ENCODE results near the gene DEFB132. TPM values are rescaled to one million over a fixed set of nuclear protein-coding genes. Genes with fewer than 3 reads are reported as not detected.

The DEFB132 gene
- total and polyA plus RNA-seq, 8 donors = not detected

GRCh38 chr20:309841-310644, 52.5 kb downstream of the DEFB132 start:
- Histone ChIP-seq H3K4me1 (peaks cover 0 to 22% of the 10 kb centered on the region in 2 donors), H3K9me3 (no peaks in the 10 kb centered on the region), H3K4me3 (peak overlapping the region; percentile 36 to 42), H3K27me3 (no peaks in the 10 kb centered on the region), H3K36me3 (no peaks in the 10 kb centered on the region), H3K27ac (peak overlapping the region; percentile 86 to 94)
- ATAC-seq (peak; percentile 98), DNase-seq (peak; percentile 94 to 100 (median 98))
- intact Hi-C loops (cut with DNase I) = no loop called here
- TF ChIP-seq, protein P1, sequence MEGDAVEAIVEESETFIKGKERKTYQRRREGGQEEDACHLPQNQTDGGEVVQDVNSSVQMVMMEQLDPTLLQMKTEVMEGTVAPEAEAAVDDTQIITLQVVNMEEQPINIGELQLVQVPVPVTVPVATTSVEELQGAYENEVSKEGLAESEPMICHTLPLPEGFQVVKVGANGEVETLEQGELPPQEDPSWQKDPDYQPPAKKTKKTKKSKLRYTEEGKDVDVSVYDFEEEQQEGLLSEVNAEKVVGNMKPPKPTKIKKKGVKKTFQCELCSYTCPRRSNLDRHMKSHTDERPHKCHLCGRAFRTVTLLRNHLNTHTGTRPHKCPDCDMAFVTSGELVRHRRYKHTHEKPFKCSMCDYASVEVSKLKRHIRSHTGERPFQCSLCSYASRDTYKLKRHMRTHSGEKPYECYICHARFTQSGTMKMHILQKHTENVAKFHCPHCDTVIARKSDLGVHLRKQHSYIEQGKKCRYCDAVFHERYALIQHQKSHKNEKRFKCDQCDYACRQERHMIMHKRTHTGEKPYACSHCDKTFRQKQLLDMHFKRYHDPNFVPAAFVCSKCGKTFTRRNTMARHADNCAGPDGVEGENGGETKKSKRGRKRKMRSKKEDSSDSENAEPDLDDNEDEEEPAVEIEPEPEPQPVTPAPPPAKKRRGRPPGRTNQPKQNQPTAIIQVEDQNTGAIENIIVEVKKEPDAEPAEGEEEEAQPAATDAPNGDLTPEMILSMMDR (IDR thresholded peaks at IDR 0.05) = no peak

DNA sequence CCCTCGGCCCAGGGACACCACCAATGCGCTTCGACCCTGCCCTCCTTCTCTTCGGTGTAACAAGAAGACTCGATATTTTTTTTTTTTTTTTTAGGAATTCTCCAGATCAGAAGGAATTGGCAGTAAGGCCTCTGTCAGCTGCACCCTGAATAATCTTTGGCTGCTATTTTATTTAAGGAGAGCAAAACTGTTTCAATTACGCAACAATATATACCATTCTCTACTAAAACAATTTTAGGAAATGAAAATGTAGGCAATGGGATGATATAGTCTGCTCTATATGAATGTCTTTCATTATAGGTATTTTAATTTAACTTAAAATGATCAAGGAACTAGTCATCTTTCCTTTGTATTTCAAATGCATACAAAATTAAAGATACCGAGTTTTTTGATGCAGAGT, 53.1 kb downstream of the DEFB132 start:
- TF ChIP-seq, protein P1 (IDR thresholded peaks at IDR 0.05) = no peak
- H3K9me3 ChIP-seq = no peaks in the 10 kb centered on the region
- intact Hi-C loops (cut with DNase I) = no loop called here
- no peaks in the 10 kb centered on the region for H3K27me3 ChIP-seq
- DNase-seq (no peak), ATAC-seq (no peak)
- H3K4me1 ChIP-seq = peaks cover 0 to 22% of the 10 kb centered on the region in 2 donors
- H3K4me3 ChIP-seq = peak overlapping the region in 1 of 2 donors; percentile 36
- H3K27ac ChIP-seq = peak overlapping the region; percentile 86 to 94
- no peaks in the 10 kb centered on the region for H3K36me3 ChIP-seq

Other genes starting within 250 kb of the DEFB132 start
- not detected for gene DEFB125, start 170.1 kb upstream of the DEFB132 start, total RNA-seq
- gene DEFB125, start 170.1 kb upstream of the DEFB132 start, polyA plus RNA-seq (ENCODE audit: insufficient read length in 6 of 6) = not detected
- gene DEFB126, start 115.1 kb upstream of the DEFB132 start, total RNA-seq = not detected
- gene DEFB126, start 115.1 kb upstream of the DEFB132 start, polyA plus RNA-seq (ENCODE audit: insufficient read length in 6 of 6) = not detected
- gene DEFB127, start 100.3 kb upstream of the DEFB132 start, total RNA-seq = not detected
- not detected for gene DEFB127, start 100.3 kb upstream of the DEFB132 start, polyA plus RNA-seq (ENCODE audit: insufficient read length in 6 of 6)
- gene DEFB128, start 68.0 kb upstream of the DEFB132 start, total RNA-seq = not detected
- not detected for gene DEFB128, start 68.0 kb upstream of the DEFB132 start, polyA plus RNA-seq (ENCODE audit: insufficient read length in 6 of 6)
- gene DEFB129, start 30.5 kb upstream of the DEFB132 start, total RNA-seq = not detected
- not detected for gene DEFB129, start 30.5 kb upstream of the DEFB132 start, polyA plus RNA-seq (ENCODE audit: insufficient read length in 6 of 6)
- 1 to 10 TPM; 6.9 to 8.3 TPM for gene C20orf96, start 33.0 kb downstream of the DEFB132 start, total RNA-seq
- 10 to 100 TPM; 35.5 to 49.2 (median 44.3) TPM for gene C20orf96, start 33.0 kb downstream of the DEFB132 start, polyA plus RNA-seq (ENCODE audit: insufficient read length in 6 of 6)
- 10 to 100 TPM; 11.5 to 15.3 TPM for gene ZCCHC3, start 39.8 kb downstream of the DEFB132 start, total RNA-seq
- 10 to 100 TPM; 41.1 to 50.5 (median 45.7) TPM for gene ZCCHC3, start 39.8 kb downstream of the DEFB132 start, polyA plus RNA-seq (ENCODE audit: insufficient read length in 6 of 6)
- gene SOX12, start 67.8 kb downstream of the DEFB132 start, total RNA-seq = 10 to 100 TPM; 14.0 to 18.7 TPM
- 10 to 100 TPM; 23.5 to 39.3 (median 33.3) TPM for gene SOX12, start 67.8 kb downstream of the DEFB132 start, polyA plus RNA-seq (ENCODE audit: insufficient read length in 6 of 6)
- 10 to 100 TPM; 34.4 to 38.8 TPM for gene NRSN2, start 89.4 kb downstream of the DEFB132 start, total RNA-seq
- 10 to 100 TPM; 31.9 to 41.5 (median 37.1) TPM for gene NRSN2, start 89.4 kb downstream of the DEFB132 start, polyA plus RNA-seq (ENCODE audit: insufficient read length in 6 of 6)
- 10 to 100 TPM; 19.0 to 28.4 TPM for gene TRIB3, start 123.0 kb downstream of the DEFB132 start, total RNA-seq
- gene TRIB3, start 123.0 kb downstream of the DEFB132 start, polyA plus RNA-seq (ENCODE audit: insufficient read length in 6 of 6) = 10 to 100 TPM in 4 of 6 donors, 1 to 10 TPM in 2; 8.7 to 12.0 (median 10.6) TPM
- 10 to 100 TPM; 97.9 to 99.8 TPM for gene RBCK1, start 150.6 kb downstream of the DEFB132 start, total RNA-seq
- gene RBCK1, start 150.6 kb downstream of the DEFB132 start, polyA plus RNA-seq (ENCODE audit: insufficient read length in 6 of 6) = 100 to 1,000 TPM in 2 of 6 donors, 10 to 100 TPM in 4; 89.6 to 104 (median 97.9) TPM
- gene TBC1D20, start 204.8 kb downstream of the DEFB132 start, total RNA-seq = 10 to 100 TPM; 37.5 to 37.7 TPM
- 10 to 100 TPM; 33.4 to 42.6 (median 35.3) TPM for gene TBC1D20, start 204.8 kb downstream of the DEFB132 start, polyA plus RNA-seq (ENCODE audit: insufficient read length in 6 of 6)